NT2/D1 (cell line): ENCODE results near the gene PDZD8.
"Not testable (repeated sequence)": the region's sequence is repeated elsewhere in the genome, so short reads cannot be mapped to it uniquely, and the experiment has no call there.

Experiments
- DNase-seq: peaks from one replicate; pipeline ENCODE4 v3.0.0-alpha.2; 2011; ENCODE audit warnings: low read depth, low spot score
- H3K27me3 ChIP-seq: 2 replicates; pipeline ENCODE4 v1.6.0; 2011; ENCODE audit warnings: mild to moderate bottlenecking; ENCODE audit not compliant: insufficient read length, insufficient read depth
- H3K36me3 ChIP-seq: 2 replicates; pipeline ENCODE4 v1.6.1; 2011; ENCODE audit warnings: mild to moderate bottlenecking, low read length, mixed read lengths; ENCODE audit not compliant: insufficient read depth, insufficient read length
- H3K4me1 ChIP-seq: 2 replicates; pipeline ENCODE4 v1.5.1; 2011; ENCODE audit not compliant: insufficient read depth, insufficient read length
- H3K4me3 ChIP-seq: 2 replicates; pipeline ENCODE4 v1.5.1; 2011; ENCODE audit warnings: low read depth; ENCODE audit not compliant: insufficient read length
- H3K9ac ChIP-seq: 2 replicates; pipeline ENCODE4 v1.6.0; 2011; ENCODE audit warnings: low read depth; ENCODE audit not compliant: insufficient read length
- H3K9me3 ChIP-seq: 2 replicates; pipeline ENCODE4 v1.5.1; 2011; ENCODE audit warnings: mild to moderate bottlenecking, low read length; ENCODE audit not compliant: insufficient read depth
- SUZ12 ChIP-seq: IDR thresholded peaks from 2 replicates; pipeline ENCODE4 v1.6.1; 2011; ENCODE audit not compliant: insufficient read length, insufficient read depth; ENCODE audit errors: extremely low read depth
- YY1 ChIP-seq: IDR thresholded peaks from 2 replicates; pipeline ENCODE4 v1.6.1; 2011; ENCODE audit not compliant: insufficient read length, insufficient read depth
- ZNF274 ChIP-seq: IDR thresholded peaks from 2 replicates; pipeline ENCODE4 v1.6.1; 2011; ENCODE audit warnings: mild to moderate bottlenecking, low read depth, low read length

Gene PDZD8

DNA sequence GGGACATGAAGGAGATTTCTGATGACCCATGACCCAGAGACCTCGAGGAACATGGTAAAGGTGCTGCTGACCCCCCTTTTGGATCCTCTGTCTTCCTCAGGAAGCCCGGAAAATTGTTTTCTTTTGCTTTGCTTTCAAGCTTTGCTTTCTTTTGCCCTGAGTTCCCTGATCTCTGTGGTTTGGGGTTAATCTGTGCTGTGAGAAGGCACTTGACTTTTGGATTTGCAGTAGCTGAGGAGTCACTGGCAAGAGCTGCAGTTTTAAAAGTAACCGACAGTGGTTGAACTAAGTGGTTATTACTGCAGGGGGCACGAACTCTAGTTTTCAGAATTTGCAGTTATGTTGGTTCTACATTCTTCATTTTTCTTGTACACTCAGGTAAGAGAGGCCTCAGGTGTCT, 53.0 kb downstream of the PDZD8 start:
- Histone ChIP-seq H3K36me3 (peaks cover 9% of the 10 kb centered on the region), H3K9ac (no peak overlapping the region), H3K9me3 (peaks cover 5% of the 10 kb centered on the region; the same call in 1 of the 2 replicates), H3K27me3 (no peaks in the 10 kb centered on the region), H3K4me3 (no peak overlapping the region), H3K4me1 (no peaks in the 10 kb centered on the region)
- no peak for DNase-seq
- TF ChIP-seq YY1 (no peak), SUZ12 (no peak), ZNF274 (no peak)

- TF ChIP-seq YY1: no peak
- TF ChIP-seq ZNF274: no peak
- TF ChIP-seq SUZ12: no peak
- Histone ChIP-seq H3K9ac (no peak overlapping the region), H3K27me3 (no peaks in the 10 kb centered on the region), H3K4me1 (no peaks in the 10 kb centered on the region), H3K4me3 (no peak overlapping the region), H3K36me3 (peaks cover 6% of the 10 kb centered on the region), H3K9me3 (no peaks in the 10 kb centered on the region)
- no peak for DNase-seq
Measured at GRCh38 chr10:117320050-117320665, 55.1 kb downstream of the PDZD8 start.

DNA sequence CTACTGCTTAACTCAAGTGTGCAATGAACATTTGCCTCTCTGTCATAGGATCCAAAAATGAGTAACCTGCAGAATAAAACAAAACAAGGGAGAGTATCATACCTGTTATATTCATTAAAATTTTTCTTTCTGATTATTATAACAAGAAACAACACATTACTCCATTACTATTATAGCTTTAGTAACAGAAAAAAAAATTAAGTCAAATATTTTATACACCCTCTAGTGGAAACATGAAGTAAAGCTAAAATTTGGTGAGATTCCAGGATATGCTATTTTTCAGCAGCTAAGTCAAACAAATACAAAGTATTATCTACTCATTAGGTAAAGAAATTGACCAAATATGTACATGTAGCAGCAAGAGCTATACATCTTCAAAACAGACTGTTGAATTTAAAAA, 56.3 kb downstream of the PDZD8 start:
- no peaks in the 10 kb centered on the region for H3K9me3 ChIP-seq
- H3K4me3 ChIP-seq: no peak overlapping the region
- no peak overlapping the region for H3K9ac ChIP-seq
- peaks cover 9% of the 10 kb centered on the region for H3K36me3 ChIP-seq
- H3K4me1 ChIP-seq: no peaks in the 10 kb centered on the region
- DNase-seq: no peak
- H3K27me3 ChIP-seq: no peaks in the 10 kb centered on the region
- TF ChIP-seq YY1: no peak
- no peak for TF ChIP-seq ZNF274
- TF ChIP-seq SUZ12: no peak

DNA sequence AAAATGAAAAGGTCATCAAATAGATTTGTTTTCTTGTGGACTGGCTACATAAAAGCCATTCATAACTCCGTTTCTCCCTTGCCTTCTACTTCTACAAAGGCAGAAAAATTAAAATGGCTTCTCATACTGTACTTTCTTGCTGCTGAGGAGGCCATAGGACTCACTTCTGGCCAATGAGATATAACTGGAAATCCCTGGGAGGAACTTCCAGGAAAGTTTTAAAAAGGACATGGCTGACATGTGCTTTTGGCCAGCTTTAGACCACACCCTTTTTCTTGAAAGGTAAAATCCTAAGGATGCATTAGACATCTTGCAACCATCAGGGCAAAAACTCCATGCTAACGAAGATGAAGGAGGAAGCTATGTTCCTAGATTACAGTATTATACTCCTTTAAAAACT, 58.5 kb downstream of the PDZD8 start:
- Histone ChIP-seq H3K4me1 (no peaks in the 10 kb centered on the region), H3K4me3 (no peak overlapping the region), H3K9me3 (no peaks in the 10 kb centered on the region), H3K27me3 (no peaks in the 10 kb centered on the region), H3K36me3 (peaks cover 9% of the 10 kb centered on the region), H3K9ac (no peak overlapping the region)
- DNase-seq: no peak
- no peak for TF ChIP-seq ZNF274
- TF ChIP-seq YY1: no peak
- TF ChIP-seq SUZ12: no peak

DNA sequence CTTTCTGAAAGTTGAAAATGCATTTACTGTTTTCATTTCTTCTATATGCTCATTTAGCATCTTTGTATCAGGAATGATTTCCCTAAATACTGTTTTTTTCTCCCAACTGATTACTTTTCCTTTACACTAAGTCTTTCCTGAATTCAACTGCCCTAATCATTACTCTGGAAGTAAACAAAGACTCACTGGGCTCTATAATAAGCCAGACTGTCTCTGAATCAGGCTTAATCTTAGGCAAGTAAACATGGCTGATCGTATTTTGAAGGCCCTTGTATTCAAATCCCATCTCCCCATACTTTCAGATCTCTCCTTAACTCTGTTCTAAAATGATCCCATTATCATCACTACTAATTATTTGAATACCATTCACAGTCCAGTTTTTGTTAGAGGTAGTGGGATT, 61.6 kb downstream of the PDZD8 start:
- H3K4me3 ChIP-seq: no peak overlapping the region
- peaks cover 8% of the 10 kb centered on the region for H3K36me3 ChIP-seq
- H3K9me3 ChIP-seq: no peaks in the 10 kb centered on the region
- no peak overlapping the region for H3K9ac ChIP-seq
- H3K4me1 ChIP-seq: no peaks in the 10 kb centered on the region
- no peaks in the 10 kb centered on the region for H3K27me3 ChIP-seq
- DNase-seq: no peak
- TF ChIP-seq YY1 (no peak), SUZ12 (no peak), ZNF274 (no peak)

- Histone ChIP-seq H3K4me3 (no peak overlapping the region), H3K36me3 (peaks cover 2% of the 10 kb centered on the region), H3K9me3 (no peaks in the 10 kb centered on the region), H3K4me1 (no peaks in the 10 kb centered on the region), H3K27me3 (no peaks in the 10 kb centered on the region), H3K9ac (no peak overlapping the region)
- no peak for DNase-seq
- TF ChIP-seq SUZ12: no peak
- TF ChIP-seq ZNF274: no peak
- no peak for TF ChIP-seq YY1
Measured at GRCh38 chr10:117312430-117312829, 62.8 kb downstream of the PDZD8 start.

GRCh38 chr10:117311261-117311660, 64.0 kb downstream of the PDZD8 start:
- no peaks in the 10 kb centered on the region for H3K27me3 ChIP-seq
- no peak for DNase-seq
- peaks cover 2% of the 10 kb centered on the region for H3K36me3 ChIP-seq
- H3K4me3 ChIP-seq: no peak overlapping the region
- no peak overlapping the region for H3K9ac ChIP-seq
- H3K4me1 ChIP-seq: no peaks in the 10 kb centered on the region
- TF ChIP-seq ZNF274 (no peak), YY1 (no peak), SUZ12 (no peak)
- H3K9me3 ChIP-seq: no peaks in the 10 kb centered on the region

- Histone ChIP-seq H3K9ac (no peak overlapping the region), H3K4me3 (no peak overlapping the region), H3K27me3 (no peaks in the 10 kb centered on the region), H3K9me3 (peaks cover 14% of the 10 kb centered on the region; the same call in 1 of the 2 replicates), H3K36me3 (no peaks in the 10 kb centered on the region), H3K4me1 (no peaks in the 10 kb centered on the region)
- TF ChIP-seq ZNF274: no peak
- DNase-seq: no peak
Measured at GRCh38 chr10:117306674-117307073, 68.6 kb downstream of the PDZD8 start.

DNA sequence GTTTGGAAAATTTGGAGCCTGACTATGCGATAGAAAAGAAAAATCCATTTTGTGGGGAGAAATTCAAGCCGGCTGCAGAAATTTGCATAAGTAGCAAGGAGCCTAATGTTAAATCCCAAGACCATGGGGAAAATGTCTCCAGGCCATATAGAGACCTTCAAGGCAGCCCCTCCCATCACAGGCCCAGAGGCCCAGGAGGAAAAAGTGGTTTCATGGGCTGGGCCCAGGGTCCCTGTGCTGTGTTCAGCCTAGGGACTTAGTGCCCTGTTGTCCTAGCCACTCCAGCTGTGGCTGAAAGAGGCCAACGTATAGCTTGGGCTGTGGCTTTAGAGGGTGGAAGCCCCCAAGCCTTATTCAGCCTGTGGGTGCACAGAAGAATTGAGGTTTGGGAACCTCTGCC, 71.8 kb downstream of the PDZD8 start:
- H3K27me3 ChIP-seq, H3K4me1 ChIP-seq, H3K4me3 ChIP-seq, DNase-seq, H3K9ac ChIP-seq, H3K36me3 ChIP-seq: not testable (repeated sequence)
- H3K9me3 ChIP-seq: peaks cover 14% of the 10 kb centered on the region; the same call in 1 of the 2 replicates
